HG03520 (cell line): ENCODE data around the gene DENND2A.
A peak's percentile ranks its signal among the peaks of the same experiment; 100 is the strongest.
"Not testable (repeated sequence)": the region's sequence is repeated elsewhere in the genome, so short reads cannot be mapped to it uniquely, and the experiment has no call there.

Experiments
- ATAC-seq: cut with Tn5 transposase; IDR thresholded peaks from one replicate; pipeline ENCODE4 v1.9.1; 2021; ENCODE audit warnings: mild to moderate bottlenecking, moderate library complexity; ENCODE audit not compliant: unreplicated experiment

Gene DENND2A

DNA sequence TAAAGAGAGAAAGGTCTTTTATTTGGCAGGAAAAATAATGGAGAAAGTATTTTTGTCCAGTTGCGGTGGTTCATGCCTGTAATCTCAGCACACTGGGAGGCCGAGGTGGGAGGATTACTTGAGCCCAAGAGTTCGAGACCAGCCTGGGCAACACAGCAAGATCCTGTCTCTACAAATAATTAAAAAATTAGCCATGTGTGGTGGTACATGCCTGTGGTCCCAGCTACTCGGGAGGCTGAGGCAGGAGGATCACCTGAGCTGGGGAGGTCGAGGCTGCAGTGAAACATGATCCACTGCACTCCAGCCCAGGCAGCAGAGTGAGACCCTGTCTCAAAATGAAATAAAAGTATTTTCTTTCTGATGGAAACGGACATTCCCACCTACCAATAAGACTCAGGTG is 83.5 kb downstream of the DENND2A start:
- no peak for ATAC-seq

DNA sequence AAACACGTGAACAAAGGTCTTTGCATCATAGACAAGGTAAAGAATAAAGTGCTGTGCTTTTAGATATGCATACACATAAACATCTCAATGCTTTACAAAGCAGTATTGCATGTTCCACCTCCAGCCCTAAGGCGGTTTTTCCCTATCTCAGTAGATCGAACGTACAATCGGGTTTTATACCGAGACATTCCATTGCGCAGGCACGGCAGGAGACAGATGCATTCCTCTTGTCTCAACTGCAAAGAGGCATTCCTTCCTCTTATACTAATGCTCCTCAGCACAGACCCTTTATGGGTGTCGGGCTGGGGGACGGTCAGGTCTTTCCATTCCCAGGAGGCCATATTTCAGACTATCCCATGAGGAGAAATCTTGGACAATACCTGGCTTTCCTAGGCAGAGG is 87.4 kb downstream of the DENND2A start:
- not testable (repeated sequence) for ATAC-seq

DNA sequence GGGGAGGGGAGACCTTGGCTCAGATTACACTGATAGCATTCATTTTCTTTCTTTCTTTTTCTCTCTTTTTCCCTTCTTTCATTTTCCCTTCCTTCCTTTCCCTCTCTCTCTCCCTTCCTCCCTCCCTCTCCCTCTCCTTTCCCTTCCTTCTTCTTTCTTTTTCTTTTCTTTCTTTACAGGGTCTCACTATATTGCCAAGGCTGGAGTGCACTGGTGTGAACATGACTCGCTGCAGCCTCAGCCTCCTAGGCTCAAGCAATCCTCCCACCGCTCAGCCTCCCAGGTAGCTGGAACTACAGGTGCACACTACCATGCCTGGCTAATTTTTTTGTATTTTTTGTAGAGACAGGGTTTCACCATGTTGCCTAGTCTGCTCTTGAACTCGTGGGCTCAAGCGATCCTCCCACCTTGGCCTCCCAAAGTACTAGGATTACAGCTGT is 88.4 kb downstream of the DENND2A start:
- ATAC-seq: no peak

DNA sequence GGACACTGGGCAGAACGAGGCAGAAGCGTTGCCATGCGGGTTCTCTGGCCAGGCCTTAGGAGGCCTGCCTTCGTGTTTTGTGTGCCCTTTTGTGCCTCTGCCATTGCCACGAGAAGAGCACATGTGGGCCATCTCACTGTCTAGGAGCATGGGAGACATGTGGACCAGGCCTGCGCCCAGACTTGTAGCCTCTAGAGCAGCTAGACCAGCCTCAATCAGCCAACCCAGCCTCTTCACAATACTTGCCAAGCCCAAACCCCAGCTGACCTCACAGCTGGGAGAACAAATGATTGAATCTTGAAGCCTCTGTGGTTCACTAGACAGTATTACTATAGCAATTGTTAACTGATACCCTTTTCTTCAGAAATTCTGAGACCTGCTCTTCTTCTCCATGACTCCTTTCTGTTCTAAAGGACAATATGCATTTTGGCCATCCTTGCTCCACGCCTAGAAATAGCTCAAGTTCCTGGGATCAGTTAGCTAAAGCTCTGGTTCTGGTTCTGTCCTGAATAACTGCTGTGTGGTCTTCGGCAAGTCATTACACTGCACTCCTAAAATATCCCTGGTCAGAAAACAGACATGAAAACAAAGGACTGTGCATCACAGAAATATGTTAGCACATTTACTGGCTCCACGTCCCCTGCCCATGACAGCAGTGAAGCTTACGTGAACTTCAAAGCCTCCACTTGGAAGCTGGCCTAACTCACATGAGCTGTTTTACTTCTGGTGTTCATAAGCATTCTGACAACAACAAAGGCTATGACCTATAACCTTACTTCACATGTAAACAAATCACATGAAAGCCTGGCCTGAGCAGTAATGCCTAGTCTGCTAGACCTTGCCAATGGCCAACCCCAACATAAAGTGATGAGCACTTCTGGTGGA is 89.0 kb downstream of the DENND2A start:
- no peak for ATAC-seq

DNA sequence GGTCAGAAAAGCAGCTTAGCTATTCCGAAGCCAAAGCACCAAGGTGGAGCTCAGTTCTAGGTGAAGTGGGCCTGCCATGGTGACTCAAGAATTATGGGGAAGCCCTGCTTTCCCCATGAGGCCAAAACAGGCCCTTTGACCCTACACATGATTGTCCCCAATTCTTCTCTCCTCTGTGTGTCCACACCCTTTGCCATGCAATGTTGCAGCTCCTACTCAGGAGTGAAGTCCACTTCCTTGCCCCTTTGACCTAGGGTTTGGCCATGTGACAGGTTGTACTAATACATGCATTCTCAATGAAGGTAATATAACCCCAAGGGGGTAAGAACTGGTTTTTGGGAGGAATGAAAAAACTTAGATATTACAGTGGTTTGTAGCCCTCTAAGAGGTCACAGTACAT is 93.7 kb downstream of the DENND2A start:
- no peak for ATAC-seq

DNA sequence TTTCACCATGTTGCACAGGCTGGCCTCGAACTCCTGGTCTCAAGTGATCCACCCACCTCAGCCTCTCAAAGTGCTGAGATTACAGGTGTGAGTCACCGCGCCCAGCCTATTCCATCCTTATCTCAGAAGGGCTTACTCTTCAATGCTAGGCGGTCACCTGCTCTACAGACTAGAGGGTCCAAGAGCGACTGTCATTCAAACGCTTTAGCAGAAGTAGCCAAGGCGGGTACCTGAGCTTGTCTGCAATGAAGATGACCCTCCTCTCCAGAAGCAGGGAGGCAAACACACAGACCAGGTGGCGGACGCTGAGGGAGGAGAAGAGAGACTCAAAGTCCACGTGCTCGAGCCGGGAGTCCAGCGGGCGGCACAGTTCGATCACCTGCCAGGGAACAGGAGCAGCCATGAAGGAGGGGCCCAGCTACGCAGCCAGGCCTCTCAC is 96.2 kb downstream of the DENND2A start:
- ATAC-seq: no peak

DNA sequence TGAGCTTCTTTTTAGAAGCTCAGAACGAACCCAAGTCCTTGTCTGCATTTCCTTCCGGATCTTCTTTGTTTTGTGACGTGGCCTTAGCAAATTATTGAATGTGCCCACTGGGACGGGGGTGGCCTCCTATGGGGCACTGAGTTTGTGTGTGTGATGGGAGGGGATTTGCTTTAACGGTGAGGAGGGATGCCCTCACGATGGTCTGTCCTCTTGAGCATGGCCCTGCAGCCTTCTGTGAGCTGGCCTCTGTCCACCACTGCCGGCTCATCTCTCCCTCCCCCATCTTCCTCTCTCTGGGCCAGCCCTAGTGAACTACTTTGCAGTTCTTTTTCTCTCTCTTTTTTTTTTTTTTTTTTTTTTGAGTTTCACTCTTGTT is 98.4 kb downstream of the DENND2A start:
- no peak for ATAC-seq

DNA sequence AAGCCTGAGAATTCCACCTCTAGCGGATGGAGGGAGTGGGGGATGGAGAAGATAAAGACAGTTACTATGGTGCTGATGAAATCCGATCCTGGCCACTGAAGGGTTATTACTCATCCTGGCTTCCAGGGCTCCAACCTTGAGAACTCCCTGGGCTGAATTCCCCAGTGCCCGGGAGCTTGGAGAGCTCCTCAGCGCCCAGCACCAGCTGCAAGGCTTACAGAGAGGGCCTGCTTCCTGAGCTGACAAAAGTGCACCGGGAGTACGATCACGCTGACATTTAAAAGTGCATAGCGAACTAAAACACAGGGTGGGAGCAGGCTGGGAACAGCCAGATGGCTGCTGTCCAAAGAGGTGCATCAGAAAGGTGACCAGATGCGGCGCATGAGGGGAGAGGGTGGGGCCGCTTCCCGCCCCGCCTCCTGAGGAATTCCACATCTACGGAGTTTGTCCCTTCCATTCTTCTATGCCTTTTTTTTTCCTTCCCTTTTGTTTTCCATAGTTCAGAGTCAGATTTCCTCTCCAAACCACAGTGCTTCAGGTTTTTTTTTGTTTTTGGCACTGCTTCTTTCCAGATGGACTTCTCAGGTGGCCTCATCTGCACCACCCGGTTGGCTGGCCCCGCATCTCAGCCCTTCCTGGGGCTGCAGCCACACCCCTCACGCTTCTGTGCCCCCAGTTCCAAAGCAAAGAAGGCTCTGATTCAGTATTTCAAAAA is 98.9 kb downstream of the DENND2A start:
- ATAC-seq: no peak

DNA sequence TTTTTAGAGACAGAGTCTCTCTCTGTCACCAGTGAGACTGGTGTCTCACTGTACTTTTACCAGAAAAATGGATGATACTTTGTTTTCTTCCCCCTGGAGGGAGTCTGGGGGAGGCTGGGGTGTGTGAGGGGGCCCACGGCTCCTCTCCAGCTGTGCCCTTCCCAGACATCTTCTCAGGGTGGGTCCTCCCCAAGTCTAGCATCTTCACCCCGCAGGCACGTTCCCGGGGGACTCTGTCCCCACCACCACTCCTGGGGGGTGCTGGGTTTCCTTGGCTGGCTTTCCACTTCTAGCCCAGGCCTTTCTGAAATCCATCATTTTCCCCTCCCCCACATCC is 99.5 kb downstream of the DENND2A start:
- no peak for ATAC-seq

DNA sequence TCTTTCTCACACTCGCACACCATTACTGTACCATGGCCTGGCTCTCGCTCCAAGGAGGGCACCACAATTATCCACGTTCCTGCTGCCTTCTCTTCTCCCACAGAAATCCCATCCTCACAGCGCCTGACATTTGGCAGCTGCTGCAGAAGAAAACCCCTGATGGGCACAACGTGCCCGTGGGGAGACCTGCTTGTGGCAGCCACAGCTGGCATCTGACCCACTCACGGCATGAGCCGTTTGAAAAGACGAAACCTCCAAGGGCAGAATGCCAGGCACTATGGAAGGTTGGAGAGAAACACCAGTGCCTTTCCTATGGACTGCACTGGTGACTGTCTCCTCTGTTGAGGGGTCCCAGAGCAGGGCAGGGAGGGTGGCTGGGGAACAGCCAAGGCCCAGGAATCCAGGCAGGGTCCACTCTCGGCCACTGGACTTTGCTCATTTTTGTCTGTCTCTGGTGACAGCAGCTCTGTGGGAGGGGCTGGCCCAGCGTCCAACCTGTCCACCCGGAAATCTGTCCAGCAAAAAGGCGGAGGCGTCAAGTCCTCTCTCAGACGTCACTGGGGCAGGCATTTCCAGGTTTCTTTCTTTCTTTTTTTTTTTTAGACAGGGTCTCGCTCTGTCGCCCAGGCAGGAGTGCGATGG is 100.4 kb downstream of the DENND2A start:
- ATAC-seq: no peak

DNA sequence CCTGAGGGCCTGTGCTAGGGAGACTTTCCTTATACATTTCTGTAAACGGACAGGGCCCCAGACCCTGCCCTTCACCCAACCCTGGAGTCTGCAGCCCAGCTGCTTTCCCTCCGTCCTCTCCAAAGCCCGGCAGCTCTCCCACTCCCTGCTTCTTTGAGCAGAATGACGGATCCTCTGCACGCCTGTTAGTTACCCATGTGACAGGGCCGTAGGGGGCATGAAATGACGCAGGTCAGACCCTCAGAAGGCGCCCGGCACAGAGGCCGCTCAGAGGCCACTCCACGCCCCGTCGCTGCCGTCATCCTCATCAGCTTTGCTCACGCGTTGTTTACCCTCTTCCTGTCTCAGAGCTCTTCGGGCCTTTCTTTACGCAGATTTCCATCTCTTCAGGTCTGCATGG is 101.2 kb downstream of the DENND2A start:
- no peak for ATAC-seq

DNA sequence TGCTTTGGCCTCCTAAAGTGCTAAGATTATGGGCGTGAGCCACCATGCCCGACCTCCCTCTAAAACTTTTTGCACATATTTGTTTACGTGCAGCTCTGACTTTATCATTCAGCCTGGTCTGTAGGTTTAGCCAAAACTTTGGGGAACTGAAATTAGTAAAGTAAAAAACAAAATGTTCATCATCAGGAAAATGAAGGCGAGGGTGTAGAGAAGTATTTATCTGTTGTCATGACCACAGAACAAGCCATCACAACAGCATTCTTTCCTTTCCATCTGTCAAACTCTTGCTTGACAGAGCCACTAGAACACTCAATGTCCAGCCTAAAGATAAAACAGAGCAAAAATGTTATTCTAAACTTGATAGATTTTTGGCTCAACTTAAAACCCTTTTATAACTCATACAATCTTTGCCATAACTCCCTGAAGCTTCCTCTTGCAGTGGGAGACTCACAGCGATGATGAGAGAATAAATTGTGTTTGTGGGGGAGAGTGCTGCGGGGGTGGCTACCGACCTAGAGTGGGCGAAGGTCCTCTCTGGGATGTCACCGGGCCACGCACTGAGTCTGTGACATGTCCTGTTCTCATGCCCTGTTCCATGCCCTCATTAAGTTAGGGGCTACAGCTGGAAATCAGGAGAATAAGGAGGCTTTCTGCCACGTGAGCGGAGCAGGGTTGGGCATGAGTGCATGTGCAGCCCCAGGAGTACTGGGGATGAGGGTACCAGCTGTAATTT is 102.7 kb downstream of the DENND2A start:
- ATAC-seq: peak; percentile 40

DNA sequence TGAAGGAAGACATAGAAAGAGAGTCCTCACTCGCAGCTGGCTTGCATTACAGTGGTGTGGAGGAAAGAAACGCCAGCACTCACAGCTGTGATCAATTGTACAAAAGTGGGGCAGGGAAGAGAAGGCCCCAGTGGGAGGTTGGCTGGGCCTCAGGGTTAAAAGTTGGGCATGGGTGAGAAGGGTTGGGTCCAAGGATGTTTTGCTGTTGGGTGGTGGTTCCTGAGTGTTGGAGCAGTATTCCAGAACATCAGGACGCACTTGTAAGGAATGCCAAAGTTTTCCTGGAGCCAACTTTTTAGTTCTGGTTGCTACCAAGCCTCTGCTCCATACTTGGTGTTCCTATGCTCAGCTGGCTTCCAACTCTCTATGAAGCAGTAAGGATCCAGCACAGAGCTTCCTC is 105.9 kb downstream of the DENND2A start:
- no peak for ATAC-seq

DNA sequence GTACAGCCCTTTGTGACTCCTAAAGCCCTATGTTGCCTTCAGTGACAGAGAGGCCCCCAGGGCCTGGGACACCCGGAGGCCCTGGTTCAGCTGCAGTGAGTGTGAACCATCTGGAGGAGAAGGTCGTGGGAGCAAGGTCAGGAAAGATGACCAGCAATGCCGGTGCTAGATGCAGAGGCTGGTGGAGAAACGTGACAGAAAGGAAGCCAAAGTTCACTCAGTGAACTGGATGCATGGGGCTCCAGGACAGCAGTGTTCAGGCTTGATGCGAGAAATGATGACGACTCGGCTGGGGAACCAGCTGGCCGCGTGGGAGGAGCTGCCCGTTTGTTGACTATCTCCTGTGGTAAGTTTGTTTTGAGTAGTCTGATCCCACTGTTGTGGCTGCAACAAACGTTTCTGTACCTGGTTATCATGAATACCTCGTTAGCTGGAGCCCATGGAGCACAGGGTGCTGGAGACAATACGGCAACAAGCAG is 107.2 kb downstream of the DENND2A start:
- no peak for ATAC-seq

DNA sequence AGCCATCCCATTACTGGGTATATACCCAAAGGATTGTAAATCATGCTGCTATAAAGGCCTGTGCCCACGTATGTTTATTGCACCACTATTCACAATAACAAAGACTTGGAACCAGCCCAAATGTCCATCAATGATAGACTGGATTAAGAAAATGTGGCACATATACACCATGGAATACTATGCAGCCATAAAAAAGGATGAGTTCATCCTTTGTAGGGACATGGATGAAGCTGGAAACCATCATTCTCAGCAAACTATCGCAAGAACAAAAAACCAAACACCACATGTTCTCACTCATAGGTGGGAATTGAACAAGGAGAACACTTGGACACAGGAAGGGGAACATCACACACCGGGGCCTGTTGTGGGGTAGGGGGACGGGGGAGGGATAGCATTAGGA is 111.2 kb downstream of the DENND2A start:
- not testable (repeated sequence) for ATAC-seq

DNA sequence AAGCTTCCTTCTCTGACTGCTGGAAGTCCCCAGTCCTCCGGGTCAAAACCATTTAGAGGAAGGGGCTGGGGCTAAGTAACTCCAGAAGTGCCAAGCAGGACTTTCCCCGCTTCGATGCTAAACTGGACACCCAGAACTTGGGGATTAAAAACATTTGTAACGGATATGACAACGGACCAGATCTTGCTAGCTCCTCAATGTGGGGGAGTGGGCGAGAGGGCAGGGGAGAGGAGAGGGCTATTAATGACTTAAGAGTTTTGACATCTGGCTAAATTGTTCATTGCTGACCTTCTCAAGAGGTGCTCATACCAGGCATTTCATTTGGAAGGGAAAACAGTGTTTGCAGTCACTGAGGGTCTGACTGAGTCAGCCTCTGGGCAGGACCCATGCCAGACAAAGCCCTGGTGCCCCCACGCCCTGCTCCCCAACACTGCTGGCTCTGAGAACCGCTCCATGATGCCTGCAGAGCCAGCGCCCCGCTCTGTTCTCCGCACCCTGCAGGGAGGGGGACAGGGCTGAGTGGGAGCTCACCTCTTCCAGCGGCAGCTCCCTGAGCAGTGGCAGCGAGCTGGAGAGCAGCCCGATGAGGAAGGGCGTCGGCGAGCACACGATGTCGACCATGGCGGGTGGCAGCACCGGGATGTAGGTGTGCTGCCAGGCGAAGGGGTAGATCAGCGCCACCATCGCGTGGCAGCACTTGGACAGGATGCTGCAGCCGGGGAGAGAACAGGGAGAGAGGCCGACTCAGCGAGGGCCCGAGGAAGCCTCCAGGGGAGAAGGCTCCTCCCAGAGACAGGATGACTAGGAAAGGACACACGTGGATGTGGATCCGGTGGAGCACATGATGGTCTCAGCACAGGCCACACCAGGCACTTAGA is 113.6 kb downstream of the DENND2A start:
- no peak for ATAC-seq

DNA sequence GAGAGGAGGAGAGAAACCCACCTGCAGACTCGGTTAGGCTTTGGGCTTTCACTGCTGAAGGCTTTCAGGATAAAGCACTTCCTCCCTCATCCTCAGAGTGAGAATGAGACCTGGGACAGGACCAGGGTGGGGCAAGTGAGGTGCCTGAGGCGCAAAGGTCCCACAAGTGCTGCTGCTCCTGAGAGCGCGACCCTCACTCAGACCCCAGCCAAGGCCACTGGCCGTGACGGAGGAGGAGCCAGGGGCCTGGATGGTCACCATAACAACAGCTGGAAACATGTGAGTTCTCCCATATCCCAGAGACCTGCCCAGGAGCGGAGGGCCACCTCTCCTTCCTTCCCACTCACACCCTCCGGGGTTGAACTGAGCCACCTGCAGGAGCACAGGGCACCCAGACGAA is 114.4 kb downstream of the DENND2A start:
- ATAC-seq: no peak

DNA sequence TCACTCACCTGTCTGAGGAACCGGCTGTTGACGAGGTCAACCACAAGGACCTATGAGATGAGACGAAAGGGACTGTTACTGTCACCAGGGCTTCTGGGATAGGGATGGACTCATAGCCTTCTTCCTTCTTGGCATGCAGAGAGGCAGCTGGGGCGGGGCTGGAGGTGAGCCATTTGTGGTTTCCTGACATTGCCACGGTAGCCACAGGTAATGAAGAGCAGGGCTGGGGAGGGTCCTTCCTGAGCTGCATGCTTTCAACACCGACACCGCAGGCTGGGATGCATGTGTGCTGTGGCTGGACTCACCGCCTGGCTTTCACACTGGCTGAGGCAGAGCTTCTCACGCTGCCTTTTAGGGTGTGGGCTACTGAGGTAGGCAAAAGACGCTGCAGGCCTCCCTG is 114.9 kb downstream of the DENND2A start:
- no peak for ATAC-seq

DNA sequence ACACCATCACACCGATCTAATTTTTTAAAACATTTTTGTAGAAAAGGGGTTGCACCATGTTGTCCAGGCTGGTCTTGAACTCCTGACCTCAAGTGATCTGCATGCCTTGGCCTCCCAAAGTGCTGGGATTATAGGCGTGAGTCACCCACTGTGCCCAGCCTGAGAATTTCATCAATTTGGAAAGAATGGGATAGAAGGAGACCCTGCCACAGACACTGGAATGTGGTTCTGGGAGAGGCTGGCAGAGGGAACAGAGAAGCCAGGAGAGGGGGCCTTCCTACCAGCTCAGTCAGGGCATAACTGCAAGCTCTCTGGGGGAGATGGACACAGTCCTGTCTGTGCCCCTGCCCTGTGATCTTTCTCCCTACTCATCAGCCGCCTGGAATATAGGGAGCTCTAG is 119.2 kb downstream of the DENND2A start:
- no peak for ATAC-seq

DNA sequence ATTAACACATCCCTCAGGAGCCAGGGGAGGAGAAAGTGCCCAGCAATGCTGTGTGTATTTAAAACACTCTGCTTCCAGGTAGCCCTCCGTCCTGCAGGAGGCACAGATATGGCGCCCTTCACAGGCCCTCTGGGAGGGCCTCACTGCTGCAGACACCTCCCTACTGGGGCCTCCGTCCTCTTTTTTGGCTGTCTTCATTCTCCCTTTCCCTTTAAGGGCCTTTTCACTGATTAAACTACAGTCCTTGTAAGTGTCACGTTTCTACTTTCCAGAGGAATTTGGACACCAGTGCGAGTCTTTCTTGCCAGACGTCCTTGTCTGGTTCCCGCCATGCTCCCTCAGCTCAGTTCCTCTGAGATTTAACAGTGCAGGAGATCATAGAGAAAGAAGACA is 121.6 kb downstream of the DENND2A start:
- ATAC-seq: no peak
